GM18861 (cell line): Measurements from ENCODE around the gene WFS1.

Experiments
- ATAC-seq: cut with Tn5 transposase; IDR thresholded peaks from one replicate; pipeline ENCODE4 v1.9.1; 2021; ENCODE audit not compliant: unreplicated experiment

WFS1 gene

GRCh38 chr4:6269616-6270511 lies at the start of gene WFS1:
Gene WFS1, plus strand, starts transcription at chr4:6269850. Its CDS starts 7,606 bp downstream, at chr4:6277456.
- ATAC-seq: peak; percentile 100

- no peak for ATAC-seq
Observed at GRCh38 chr4:6221301-6221850, 48.3 kb upstream of the WFS1 start.

- no peak for ATAC-seq
Observed at GRCh38 chr4:6221851-6222760, 47.5 kb upstream of the WFS1 start.

GRCh38 chr4:6222761-6223292 lies 46.8 kb upstream of the WFS1 start:
- ATAC-seq: no peak

- no peak for ATAC-seq
Observed at GRCh38 chr4:6224735-6225134, 44.9 kb upstream of the WFS1 start.

- no peak for ATAC-seq
Observed at GRCh38 chr4:6225469-6225868, 44.2 kb upstream of the WFS1 start.

- ATAC-seq: no peak
Observed at GRCh38 chr4:6226506-6226905, 43.1 kb upstream of the WFS1 start.

GRCh38 chr4:6227412-6228157 lies 42.1 kb upstream of the WFS1 start:
- no peak for ATAC-seq

GRCh38 chr4:6228158-6229067 lies 41.2 kb upstream of the WFS1 start:
- ATAC-seq: no peak

GRCh38 chr4:6229095-6229494 lies 40.6 kb upstream of the WFS1 start:
- no peak for ATAC-seq

- no peak for ATAC-seq
Observed at GRCh38 chr4:6229671-6230501, 39.8 kb upstream of the WFS1 start.

GRCh38 chr4:6230502-6230785 lies 39.2 kb upstream of the WFS1 start:
- ATAC-seq: no peak

- no peak for ATAC-seq
Observed at GRCh38 chr4:6230827-6231662, 38.6 kb upstream of the WFS1 start.

- ATAC-seq: no peak
Observed at GRCh38 chr4:6231663-6232165, 37.9 kb upstream of the WFS1 start.

- ATAC-seq: no peak
Observed at GRCh38 chr4:6232836-6233785, 36.5 kb upstream of the WFS1 start.

GRCh38 chr4:6233929-6234328 lies 35.7 kb upstream of the WFS1 start:
- no peak for ATAC-seq

- no peak for ATAC-seq
Observed at GRCh38 chr4:6235012-6235411, 34.6 kb upstream of the WFS1 start.
